Measurements from ENCODE around the gene DHX57. TPM values are rescaled to one million over a fixed set of nuclear protein-coding genes. Genes with fewer than 3 reads are reported as not detected.

Gene DHX57
- total and polyA plus RNA-seq, 2 experiments from 2014 or later = 13.3 to 32.9 TPM

GRCh38 chr2:38791744-38792143, 84.0 kb downstream of the DHX57 start:
- Mint-ChIP-seq H3K36me3 (ENCODE audit: low read depth) (no peaks in the 10 kb centered on the region), H3K27me3 (ENCODE audit: insufficient read depth, low read depth, poor library complexity) (peaks cover 2% of the 10 kb centered on the region), H3K27ac (no peak overlapping the region), H3K4me1 (no peaks in the 10 kb centered on the region), H3K9me3 (no peaks in the 10 kb centered on the region), H3K4me3 (no peak overlapping the region)
- Histone ChIP-seq H4K20me1 (replicated peaks; ENCODE audit: insufficient read depth) (no peaks in the 10 kb centered on the region), H3K27ac (ENCODE audit: low read depth) (no peak overlapping the region), H3K9me2 (ENCODE audit: insufficient read depth) (no peaks in the 10 kb centered on the region), H3K27me3 (ENCODE audit: insufficient read depth) (no peaks in the 10 kb centered on the region), H3K4me1 (ENCODE audit: insufficient read depth) (no peaks in the 10 kb centered on the region), H2AFZ (no peak overlapping the region), H3K79me2 (replicated peaks; ENCODE audit: insufficient read depth) (no peaks in the 10 kb centered on the region), H3K36me3 (ENCODE audit: insufficient read depth) (no peaks in the 10 kb centered on the region), H3K4me2 (no peak overlapping the region), H3F3A (replicated peaks; ENCODE audit: low read depth) (no peaks in the 10 kb centered on the region), H3K4me3 (no peak overlapping the region)
- TF ChIP-seq EZH2phosphoT487 (IDR thresholded peaks at IDR 0.05; ENCODE audit: unreplicated experiment) (no peak), ZNF114 (CRISPR knock-in tag; IDR thresholded peaks at IDR 0.05) (no peak)
- DNase-seq (ENCODE audit: low spot score) (no peak), ATAC-seq (no peak)

DNA sequence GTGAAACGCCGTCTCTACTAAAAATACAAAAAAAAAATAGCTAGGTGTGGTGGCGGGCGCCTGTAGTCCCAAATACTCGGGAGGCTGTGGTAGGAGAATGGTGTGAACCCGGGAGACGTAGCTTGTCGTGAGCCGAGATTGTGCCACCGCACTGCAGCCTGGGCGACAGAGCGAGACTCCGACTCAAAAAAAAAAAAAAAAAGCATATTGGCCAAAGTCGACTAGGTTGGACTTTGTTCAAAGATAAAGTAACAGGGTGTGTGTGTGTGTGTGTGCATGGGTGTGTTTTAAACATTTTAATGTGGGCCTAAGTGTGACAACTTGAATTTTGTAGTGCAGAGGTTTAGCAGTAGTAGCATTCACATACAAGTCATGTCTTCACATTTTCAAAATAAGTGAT, 86.0 kb downstream of the DHX57 start:
- Histone ChIP-seq H3K4me2 (no peak overlapping the region), H3K27me3 (ENCODE audit: insufficient read depth) (no peaks in the 10 kb centered on the region), H3F3A (replicated peaks; ENCODE audit: low read depth) (no peaks in the 10 kb centered on the region), H3K4me3 (no peak overlapping the region), H3K36me3 (ENCODE audit: insufficient read depth) (no peaks in the 10 kb centered on the region), H2AFZ (no peak overlapping the region), H3K79me2 (replicated peaks; ENCODE audit: insufficient read depth) (no peaks in the 10 kb centered on the region), H3K4me1 (ENCODE audit: insufficient read depth) (no peaks in the 10 kb centered on the region), H4K20me1 (replicated peaks; ENCODE audit: insufficient read depth) (no peaks in the 10 kb centered on the region), H3K9me2 (ENCODE audit: insufficient read depth) (no peaks in the 10 kb centered on the region), H3K27ac (ENCODE audit: low read depth) (no peak overlapping the region)
- Mint-ChIP-seq H3K27ac (no peak overlapping the region), H3K9me3 (no peaks in the 10 kb centered on the region), H3K36me3 (ENCODE audit: low read depth) (no peaks in the 10 kb centered on the region), H3K4me3 (no peak overlapping the region), H3K4me1 (no peaks in the 10 kb centered on the region), H3K27me3 (ENCODE audit: insufficient read depth, low read depth, poor library complexity) (peaks cover 2% of the 10 kb centered on the region)
- TF ChIP-seq POLR2AphosphoS5 (IDR thresholded peaks at IDR 0.05; ENCODE audit: low read depth) = no peak
- no peak for TF ChIP-seq NANOG (IDR thresholded peaks at IDR 0.05; ENCODE audit: borderline replicate concordance)
- TF ChIP-seq ZNF331 (CRISPR knock-in tag; IDR thresholded peaks at IDR 0.05; ENCODE audit: low read depth) = no peak
- ATAC-seq = no peak
- DNase-seq (ENCODE audit: low spot score) = no peak

GRCh38 chr2:38788306-38788705, 87.4 kb downstream of the DHX57 start:
- Mint-ChIP-seq H3K4me1 (no peaks in the 10 kb centered on the region), H3K4me3 (no peak overlapping the region), H3K36me3 (ENCODE audit: low read depth) (no peaks in the 10 kb centered on the region), H3K9me3 (no peaks in the 10 kb centered on the region), H3K27ac (no peak overlapping the region), H3K27me3 (ENCODE audit: insufficient read depth, low read depth, poor library complexity) (peaks cover 2% of the 10 kb centered on the region)
- no peak overlapping the region for H3K27ac ChIP-seq (ENCODE audit: low read depth)
- no peaks in the 10 kb centered on the region for H4K20me1 ChIP-seq (replicated peaks; ENCODE audit: insufficient read depth)
- no peak overlapping the region for H2AFZ ChIP-seq
- no peaks in the 10 kb centered on the region for H3K9me2 ChIP-seq (ENCODE audit: insufficient read depth)
- H3K36me3 ChIP-seq (ENCODE audit: insufficient read depth) = no peaks in the 10 kb centered on the region
- H3F3A ChIP-seq (replicated peaks; ENCODE audit: low read depth) = peaks cover 6% of the 10 kb centered on the region; the same call in 1 of the 2 replicates
- H3K4me1 ChIP-seq (ENCODE audit: insufficient read depth) = no peaks in the 10 kb centered on the region
- H3K4me3 ChIP-seq = no peak overlapping the region
- no peaks in the 10 kb centered on the region for H3K27me3 ChIP-seq (ENCODE audit: insufficient read depth)
- no peak for TF ChIP-seq NANOG (IDR thresholded peaks at IDR 0.05; ENCODE audit: borderline replicate concordance)
- no peak for TF ChIP-seq JUNB (IDR thresholded peaks at IDR 0.05; ENCODE audit: unreplicated experiment)
- no peak for TF ChIP-seq STAT1 (IDR thresholded peaks at IDR 0.05; ENCODE audit: unreplicated experiment)
- no peak for TF ChIP-seq POLR2AphosphoS5 (IDR thresholded peaks at IDR 0.05; ENCODE audit: low read depth)
- no peak for TF ChIP-seq EZH2phosphoT487 (IDR thresholded peaks at IDR 0.05; ENCODE audit: unreplicated experiment)
- TF ChIP-seq, protein P1, sequence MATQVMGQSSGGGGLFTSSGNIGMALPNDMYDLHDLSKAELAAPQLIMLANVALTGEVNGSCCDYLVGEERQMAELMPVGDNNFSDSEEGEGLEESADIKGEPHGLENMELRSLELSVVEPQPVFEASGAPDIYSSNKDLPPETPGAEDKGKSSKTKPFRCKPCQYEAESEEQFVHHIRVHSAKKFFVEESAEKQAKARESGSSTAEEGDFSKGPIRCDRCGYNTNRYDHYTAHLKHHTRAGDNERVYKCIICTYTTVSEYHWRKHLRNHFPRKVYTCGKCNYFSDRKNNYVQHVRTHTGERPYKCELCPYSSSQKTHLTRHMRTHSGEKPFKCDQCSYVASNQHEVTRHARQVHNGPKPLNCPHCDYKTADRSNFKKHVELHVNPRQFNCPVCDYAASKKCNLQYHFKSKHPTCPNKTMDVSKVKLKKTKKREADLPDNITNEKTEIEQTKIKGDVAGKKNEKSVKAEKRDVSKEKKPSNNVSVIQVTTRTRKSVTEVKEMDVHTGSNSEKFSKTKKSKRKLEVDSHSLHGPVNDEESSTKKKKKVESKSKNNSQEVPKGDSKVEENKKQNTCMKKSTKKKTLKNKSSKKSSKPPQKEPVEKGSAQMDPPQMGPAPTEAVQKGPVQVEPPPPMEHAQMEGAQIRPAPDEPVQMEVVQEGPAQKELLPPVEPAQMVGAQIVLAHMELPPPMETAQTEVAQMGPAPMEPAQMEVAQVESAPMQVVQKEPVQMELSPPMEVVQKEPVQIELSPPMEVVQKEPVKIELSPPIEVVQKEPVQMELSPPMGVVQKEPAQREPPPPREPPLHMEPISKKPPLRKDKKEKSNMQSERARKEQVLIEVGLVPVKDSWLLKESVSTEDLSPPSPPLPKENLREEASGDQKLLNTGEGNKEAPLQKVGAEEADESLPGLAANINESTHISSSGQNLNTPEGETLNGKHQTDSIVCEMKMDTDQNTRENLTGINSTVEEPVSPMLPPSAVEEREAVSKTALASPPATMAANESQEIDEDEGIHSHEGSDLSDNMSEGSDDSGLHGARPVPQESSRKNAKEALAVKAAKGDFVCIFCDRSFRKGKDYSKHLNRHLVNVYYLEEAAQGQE (IDR thresholded peaks at IDR 0.05; ENCODE audit: unreplicated experiment) = no peak
- no peak for TF ChIP-seq CTCF (conservative IDR thresholded peaks at IDR 0.05; ENCODE audit: low read depth in 2 of 2)
- TF ChIP-seq ETS1 (IDR thresholded peaks at IDR 0.05) = no peak
- no peak for TF ChIP-seq EZH2 (IDR thresholded peaks at IDR 0.05; ENCODE audit: low read depth, unreplicated experiment)
- H3K79me2 ChIP-seq (replicated peaks; ENCODE audit: insufficient read depth) = no peaks in the 10 kb centered on the region
- DNase-seq (ENCODE audit: low spot score) (no peak), ATAC-seq (no peak)
- H3K4me2 ChIP-seq = no peak overlapping the region

All from GM23338 (cell line).